ENCODE measurements around the gene OMP.

- no peak for TF ChIP-seq POLR2A (IDR thresholded peaks at IDR 0.05)
- peak; percentile 78 to 98 (median 92) for TF ChIP-seq CTCF (IDR thresholded peaks at IDR 0.05)
Measured at GRCh38 chr11:77127235-77127911, 24.7 kb downstream of the OMP start.
